Posterior vena cava (tissue), 2 donors: Measurements from ENCODE around the gene CIT. TPM values are rescaled to one million over a fixed set of nuclear protein-coding genes. Genes with fewer than 3 reads are reported as not detected.
A peak's percentile ranks its signal among the peaks of the same experiment; 100 is the strongest.
"Not testable (repeated sequence)": the region's sequence is repeated elsewhere in the genome, so short reads cannot be mapped to it uniquely, and the experiment has no call there.

Experiments
- DNase-seq: peaks from one replicate; pipeline ENCODE4 v3.0.0-alpha.2; 2020; ENCODE audit warnings: low spot score
- intact Hi-C, 2 donors: fragments of 100-400 bp; cut with DNase I; formaldehyde crosslinking; loops; one replicate each; pipeline versions ENCODE4 v1.14.1 to v1.14.2; 2022 to 2023
- long read RNA-seq, 2 donors: library from polyadenylated mRNA; unstranded; transcript quantifications; one replicate each; pipeline ENCODE4 v2.0.0, GENCODE V29; 2020 to 2021
- total RNA-seq, 2 donors: library from RNA; stranded (reverse); fragmentation: NEBNext Ultra II Directional; extraction: Animal tissue kit (Norgen Biotek cat#: 25700); gene quantifications; one replicate each; pipeline ENCODE4 v1.2.1, GENCODE V29; 2021
- donor health status: DM: yes; HTN: yes; CAD: no.
- donor health status: DM: yes; HTN: yes; CAD: no.

CIT gene
- 1 to 10 TPM; 2.7 to 4.6 TPM for total RNA-seq
- long read RNA-seq, donor 1, partial matches to known transcripts = 1 of 2 reads
- long read RNA-seq, donor 1, other reads (novel, unspliced or antisense) = 1 of 2 reads
- long read RNA-seq, donor 2 = 0 reads

GRCh38 chr12:119876761-119877638 lies at the start of gene CIT:
Gene CIT (minus strand): TSS chr12:119877320. CDS start chr12:119876168, 1,152 bp downstream.
- peak; percentile 95 for DNase-seq
- intact Hi-C loops = no loop called here

- DNase-seq = no peak
- intact Hi-C loops = no loop called here
Measured at GRCh38 chr12:119925269-119925668, 48.1 kb upstream of the CIT start.

- no peak for DNase-seq
- intact Hi-C loops = no loop called here
Measured at GRCh38 chr12:119920064-119920463, 42.9 kb upstream of the CIT start.

- peak; percentile 30 for DNase-seq
- intact Hi-C loops = no loop called here
Measured at GRCh38 chr12:119915894-119916510, 38.9 kb upstream of the CIT start.

GRCh38 chr12:119914666-119915065 lies 37.5 kb upstream of the CIT start:
- no peak for DNase-seq
- intact Hi-C loops = no loop called here

GRCh38 chr12:119913536-119914330 lies 36.6 kb upstream of the CIT start:
- DNase-seq = peak; percentile 40
- intact Hi-C loops = no loop called here

- intact Hi-C loops = no loop called here
- no peak for DNase-seq
Measured at GRCh38 chr12:119911182-119911581, 34.1 kb upstream of the CIT start.

GRCh38 chr12:119910586-119910985 lies 33.5 kb upstream of the CIT start:
- no peak for DNase-seq
- intact Hi-C loops = no loop called here

GRCh38 chr12:119902084-119902509 lies 25.0 kb upstream of the CIT start:
- intact Hi-C loops = no loop called here
- peak; percentile 82 for DNase-seq

- intact Hi-C loops = no loop called here
Measured at GRCh38 chr12:119901670-119902069, 24.6 kb upstream of the CIT start.

GRCh38 chr12:119894916-119895315 lies 17.8 kb upstream of the CIT start:
- no peak for DNase-seq
- intact Hi-C loops = no loop called here

More at GRCh38 chr12:119901670-119902069, 24.6 kb upstream of the CIT start:
- no peak for DNase-seq

- DNase-seq, intact Hi-C loops: not testable (repeated sequence)
Measured at GRCh38 chr12:119892611-119893010, 15.5 kb upstream of the CIT start.

GRCh38 chr12:119885549-119885948 lies 8.4 kb upstream of the CIT start:
- DNase-seq = no peak
- intact Hi-C loops = no loop called here

GRCh38 chr12:119883791-119884190 lies 6.7 kb upstream of the CIT start:
- intact Hi-C loops, DNase-seq: not testable (repeated sequence)

GRCh38 chr12:119883237-119883636 lies 6.1 kb upstream of the CIT start:
- intact Hi-C loops = no loop called here
- DNase-seq = no peak

GRCh38 chr12:119877639-119877948 lies 474 bp upstream of the CIT start:
- DNase-seq = no peak
- intact Hi-C loops = no loop called here

GRCh38 chr12:119870457-119870856 lies 6.7 kb downstream of the CIT start:
- intact Hi-C loops = no loop called here
- no peak for DNase-seq

GRCh38 chr12:119869720-119870119 lies 7.4 kb downstream of the CIT start:
- DNase-seq = no peak

GRCh38 chr12:119868992-119869391 lies 8.1 kb downstream of the CIT start:
- DNase-seq = no peak
- intact Hi-C loops = loop anchor here in 1 of 2 donors (1.0 kb wide), 1 partner anchor 40 kb away; no protein-coding TSS in a partner anchor

More at GRCh38 chr12:119869720-119870119, 7.4 kb downstream of the CIT start:
- intact Hi-C loops = loop anchor here in 1 of 2 donors (1.0 kb wide), 1 partner anchor 40 kb away; no protein-coding TSS in a partner anchor

- DNase-seq = no peak
- intact Hi-C loops = no loop called here
Measured at GRCh38 chr12:119864591-119864990, 12.5 kb downstream of the CIT start.
